HG03103 (cell line): ENCODE results near the gene TMEM52.

Experiments
- ATAC-seq: cut with Tn5 transposase; IDR thresholded peaks from one replicate; pipeline ENCODE4 v1.9.1; 2021; ENCODE audit warnings: low read depth; ENCODE audit not compliant: unreplicated experiment

Gene TMEM52

DNA sequence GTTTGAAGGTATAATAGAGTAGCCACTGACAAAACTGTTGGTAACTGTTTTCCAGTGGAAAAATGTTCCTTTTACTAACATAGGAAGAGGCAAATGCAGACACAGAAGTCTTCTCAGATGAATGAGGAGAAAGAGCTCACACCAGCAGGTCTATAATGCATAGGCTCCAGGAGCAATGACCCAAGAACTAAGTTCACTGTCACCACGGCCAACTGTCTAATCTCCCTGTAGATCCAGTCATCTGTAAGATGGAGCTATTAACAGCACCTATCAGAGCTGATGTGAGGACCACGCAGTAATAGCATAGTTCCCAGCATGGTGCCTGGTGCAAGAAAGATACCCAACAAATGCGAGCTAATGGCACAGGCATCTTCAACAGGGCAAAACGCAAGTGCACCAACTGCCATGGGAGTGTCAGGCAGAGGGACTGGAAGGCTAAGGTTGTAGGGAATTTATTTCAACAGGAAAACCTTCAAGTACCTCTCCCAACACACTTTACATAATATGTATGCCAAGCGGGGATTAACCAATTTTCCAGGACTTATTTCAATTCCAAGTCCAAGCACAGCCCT lies 41.1 kb downstream of the TMEM52 start:
- ATAC-seq = no peak

DNA sequence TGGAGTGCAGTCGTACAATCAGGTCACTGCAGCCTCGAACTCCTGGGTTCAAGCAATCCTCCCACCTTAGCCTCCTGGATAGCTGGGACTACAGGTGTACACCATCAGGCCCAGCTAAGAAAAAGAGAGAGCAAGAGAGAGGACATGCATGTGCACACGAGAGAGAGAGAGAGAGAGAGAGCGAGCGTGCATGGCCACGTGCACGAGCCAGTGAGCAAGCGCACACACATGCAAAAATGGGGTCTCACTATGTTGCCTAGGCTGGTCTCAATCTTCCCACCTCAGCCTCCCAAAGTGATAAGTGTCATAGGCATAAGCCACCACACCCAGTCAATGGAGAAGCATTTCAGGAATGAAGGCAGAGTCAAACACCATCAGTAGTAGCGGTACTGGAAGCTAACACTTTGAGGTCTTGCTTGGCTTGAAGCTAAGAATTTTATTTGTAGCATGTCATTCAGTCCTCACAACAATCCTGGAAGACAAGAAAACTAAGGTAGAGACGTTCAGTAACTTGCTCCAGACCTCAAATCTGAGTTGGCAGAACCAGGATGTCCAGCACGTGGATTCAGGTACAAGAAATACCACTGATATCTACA lies 42.6 kb downstream of the TMEM52 start:
- ATAC-seq = no peak

DNA sequence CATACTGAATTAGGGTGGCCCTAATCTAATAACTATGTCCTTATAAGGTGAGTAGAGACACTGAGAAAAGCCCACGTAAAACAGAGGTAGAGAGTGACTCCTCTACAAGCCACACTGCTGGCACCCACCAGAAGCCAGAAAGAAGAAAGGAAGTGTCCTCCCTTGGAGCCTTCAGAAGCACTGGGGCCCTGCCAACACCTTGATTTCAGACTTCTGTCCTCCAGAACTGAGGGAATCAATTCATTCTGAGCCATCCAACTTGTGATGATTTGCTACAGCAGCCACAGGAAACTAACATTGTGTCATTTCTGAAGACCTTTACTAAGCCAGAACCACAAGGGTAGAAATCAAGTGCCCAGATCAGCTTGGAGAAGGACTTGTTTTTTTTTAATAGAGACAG lies 43.1 kb downstream of the TMEM52 start:
- no peak for ATAC-seq

DNA sequence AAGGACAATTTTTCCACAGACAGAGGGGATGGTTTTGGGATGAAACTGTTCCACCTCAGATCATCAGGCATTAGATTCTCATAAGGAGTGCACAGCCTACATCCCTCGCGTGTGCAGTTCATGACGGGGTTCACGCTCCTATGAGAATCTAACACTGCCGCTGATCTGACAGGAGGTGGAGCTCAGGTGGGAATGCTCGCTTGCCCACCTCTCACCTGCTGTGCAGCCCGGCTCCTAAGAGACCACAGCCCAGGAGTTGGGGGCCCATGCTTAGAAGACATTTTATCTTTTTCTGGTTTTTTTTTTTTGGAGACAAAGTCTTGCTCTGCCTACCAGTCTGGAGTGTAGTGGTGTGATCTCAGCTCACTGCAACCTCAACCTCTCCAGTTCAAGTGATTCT lies 44.2 kb downstream of the TMEM52 start:
- ATAC-seq = no peak

DNA sequence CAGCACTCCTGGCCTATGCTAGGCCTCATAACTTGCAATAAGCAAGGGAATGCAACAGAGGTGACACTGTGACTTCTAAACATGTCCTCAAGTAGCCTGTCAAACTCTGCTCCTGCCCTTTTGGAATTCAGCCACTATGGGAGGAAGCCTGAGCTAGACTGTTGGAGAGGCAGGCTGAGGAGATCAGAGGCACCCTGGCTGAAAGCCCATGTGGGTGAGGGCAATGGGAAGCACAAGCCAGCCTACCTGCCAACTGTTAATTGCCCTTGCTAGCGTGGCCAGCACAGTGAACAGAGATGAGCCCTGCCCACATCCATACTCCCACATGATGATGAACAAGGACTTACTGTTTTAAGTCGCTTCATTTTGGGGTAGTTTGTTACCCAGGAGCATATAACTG lies 45.9 kb downstream of the TMEM52 start:
- ATAC-seq = no peak

DNA sequence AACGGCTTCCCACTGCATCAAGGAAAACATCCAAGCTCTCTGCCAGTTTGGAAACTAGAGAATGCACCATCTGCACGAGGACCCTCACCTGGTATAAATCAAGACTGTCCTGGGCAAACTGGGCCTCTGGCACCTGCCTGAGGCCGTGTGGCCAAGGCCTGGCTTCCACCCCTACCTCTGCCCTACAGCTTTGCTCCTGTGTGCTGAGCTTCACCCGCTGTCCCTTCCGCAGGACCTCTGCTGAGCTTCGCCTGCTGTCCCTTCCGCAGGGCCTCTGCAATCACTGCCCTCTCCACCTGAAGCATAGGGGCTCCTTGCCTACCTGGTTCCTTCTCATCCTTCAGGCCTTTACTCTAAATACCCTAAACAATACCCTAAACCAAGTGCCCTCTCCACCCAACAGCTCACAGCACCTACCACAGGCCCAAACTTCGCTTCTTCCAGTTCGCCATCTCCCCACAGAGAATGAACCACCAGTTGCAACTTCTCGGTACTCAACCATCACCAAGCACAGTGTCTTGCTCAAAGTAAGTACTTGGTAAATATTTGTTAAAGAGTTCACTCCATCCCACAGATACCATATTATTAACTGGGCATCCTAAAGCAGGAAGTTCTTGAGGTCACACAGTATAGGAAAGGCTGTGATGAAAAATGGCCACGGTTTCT lies 46.6 kb downstream of the TMEM52 start:
- no peak for ATAC-seq

DNA sequence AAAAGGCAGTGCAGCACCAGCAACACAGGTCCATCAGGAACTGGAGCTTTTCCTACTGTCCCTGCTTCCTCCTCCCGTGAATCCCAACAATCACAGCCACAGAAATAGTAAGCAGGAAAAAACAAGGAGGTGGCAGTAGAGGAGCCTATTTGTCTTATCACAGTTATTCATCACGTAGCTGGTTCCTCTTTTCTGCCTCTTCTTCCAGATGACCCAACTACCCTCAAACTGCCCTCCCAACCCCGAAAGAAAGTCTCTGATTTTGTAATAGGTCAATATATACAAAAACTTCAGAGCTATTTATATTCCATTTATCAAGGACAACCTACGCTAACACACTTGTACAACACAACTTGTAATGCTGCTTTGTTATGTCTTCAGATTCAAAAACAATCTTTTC lies 49.6 kb downstream of the TMEM52 start:
- no peak for ATAC-seq
